ENCODE measurements around the gene LRRC25. TPM values are rescaled to one million over a fixed set of nuclear protein-coding genes. Genes with fewer than 3 reads are reported as not detected.

Gene LRRC25
- total RNA-seq, 1 experiment from 2014 or later = not detected

DNA sequence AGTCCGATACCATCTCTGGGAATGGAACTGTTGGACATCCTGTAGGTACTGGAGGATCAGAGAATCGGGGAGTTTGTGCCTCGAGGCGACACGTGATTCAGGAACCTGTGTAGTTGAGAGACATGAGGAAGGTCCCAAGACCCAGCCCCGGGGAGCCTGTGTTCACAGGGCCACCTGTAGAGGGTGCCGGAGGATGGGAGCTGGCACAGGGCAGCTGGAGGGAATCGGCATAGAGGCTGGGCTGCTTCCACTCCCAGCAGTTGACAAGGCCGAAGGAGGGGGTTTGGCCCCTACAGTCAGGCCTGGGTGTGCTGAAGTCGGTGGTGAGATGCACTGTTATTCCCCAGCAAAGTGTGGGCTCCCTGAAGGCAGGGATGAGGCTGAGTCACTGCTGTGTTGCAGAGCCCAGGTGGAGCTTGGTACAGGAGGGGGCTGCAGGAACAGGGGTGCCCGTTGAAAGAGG lies 43.0 kb upstream of the LRRC25 start:
- Mint-ChIP-seq H3K36me3 (ENCODE audit: insufficient read depth, unreplicated experiment) (peaks cover 38% of the 10 kb centered on the region), H3K4me1 (ENCODE audit: insufficient read depth, unreplicated experiment) (peaks cover 33% of the 10 kb centered on the region), H3K27ac (ENCODE audit: low read depth, unreplicated experiment) (no peak overlapping the region), H3K27me3 (ENCODE audit: insufficient read depth, unreplicated experiment) (no peaks in the 10 kb centered on the region), H3K4me3 (ENCODE audit: unreplicated experiment) (no peak overlapping the region), H3K9me3 (ENCODE audit: unreplicated experiment) (peaks cover 8% of the 10 kb centered on the region)
- intact Hi-C loops (cut with micrococcal nuclease) = no loop called here
- TF ChIP-seq CTCF (IDR thresholded peaks at IDR 0.05; ENCODE audit: unreplicated experiment) = peak; percentile 7
- no TSS peak for BruUV-seq (replicated peaks)
- DNase-seq (ENCODE audit: unreplicated experiment) = peak; percentile 31
- ChIA-PET CTCF (interaction anchor here (0.5 to 3.7 kb wide), 6 partner anchors 8 to 475 kb away, joined by 3 to 25 read pairs (median 3); no protein-coding TSS in a partner anchor), POLR2A (interaction anchor here (1.5 to 2.3 kb wide), 3 partner anchors 10 to 131 kb away, joined by 3 to 8 read pairs (median 8); partner anchors contain the start of genes SSBP4 and UBA52)

GRCh38 chr19:18439910-18440237 lies 42.5 kb upstream of the LRRC25 start:
- Mint-ChIP-seq H3K4me3 (ENCODE audit: unreplicated experiment) (no peak overlapping the region), H3K4me1 (ENCODE audit: insufficient read depth, unreplicated experiment) (peaks cover 33% of the 10 kb centered on the region), H3K27me3 (ENCODE audit: insufficient read depth, unreplicated experiment) (no peaks in the 10 kb centered on the region), H3K36me3 (ENCODE audit: insufficient read depth, unreplicated experiment) (peaks cover 38% of the 10 kb centered on the region), H3K9me3 (ENCODE audit: unreplicated experiment) (peaks cover 8% of the 10 kb centered on the region), H3K27ac (ENCODE audit: low read depth, unreplicated experiment) (no peak overlapping the region)
- ChIA-PET POLR2A (interaction anchor here (0.7 to 2.3 kb wide), 3 partner anchors 21 to 150 kb away, joined by 3 to 8 read pairs (median 8); partner anchors contain the start of genes SSBP4 and UBA52), CTCF (interaction anchor here (0.9 to 3.7 kb wide), 4 partner anchors 9 to 475 kb away, joined by 3 to 25 read pairs (median 3); no protein-coding TSS in a partner anchor)
- intact Hi-C loops (cut with micrococcal nuclease) = no loop called here
- no peak for DNase-seq (ENCODE audit: unreplicated experiment)
- no peak for TF ChIP-seq CTCF (IDR thresholded peaks at IDR 0.05; ENCODE audit: unreplicated experiment)
- no TSS peak for BruUV-seq (replicated peaks)

DNA sequence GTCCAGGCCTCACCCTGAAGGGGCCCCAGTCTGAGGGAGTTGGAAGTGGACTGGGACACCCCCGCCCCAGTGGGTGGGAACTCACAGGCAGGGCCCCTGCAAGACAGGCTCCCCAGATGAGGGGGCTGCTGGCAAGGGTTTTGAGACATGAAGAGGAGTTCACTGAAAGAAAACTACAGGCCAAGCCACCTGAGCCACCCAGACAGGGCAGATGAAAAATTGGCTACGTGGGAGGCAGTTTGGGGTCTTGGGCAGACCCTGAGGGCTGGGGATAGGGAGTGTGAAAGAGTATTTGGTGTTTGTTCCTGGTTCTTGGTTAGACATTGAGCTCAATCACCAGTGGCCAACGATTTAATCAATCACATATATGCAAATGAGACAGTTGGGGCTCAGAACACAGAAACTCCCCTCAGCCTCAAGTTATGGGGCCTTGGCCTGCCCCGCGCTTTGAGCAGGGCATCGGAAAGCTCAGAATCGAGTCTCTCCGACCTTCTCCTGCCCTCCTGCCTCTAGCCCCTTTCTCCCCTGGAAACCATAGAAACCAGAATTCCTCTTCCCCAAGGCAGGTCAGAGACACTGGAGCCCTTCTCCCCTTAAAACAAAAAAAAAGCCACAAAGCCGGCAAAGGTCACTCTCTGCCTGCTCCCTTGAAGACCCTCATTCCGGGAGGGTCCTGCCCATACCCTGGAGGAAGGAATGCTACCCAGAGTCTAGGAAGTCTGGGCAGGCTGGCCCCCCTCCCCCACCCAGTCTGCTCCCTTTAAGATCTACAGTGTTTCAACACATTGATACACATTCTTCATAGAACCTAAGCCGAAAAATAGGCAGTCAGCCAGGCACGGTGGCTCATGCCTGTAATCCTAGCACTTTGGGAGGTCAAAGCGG lies 41.8 kb upstream of the LRRC25 start:
- Mint-ChIP-seq H3K36me3 (ENCODE audit: insufficient read depth, unreplicated experiment) (peaks cover 41% of the 10 kb centered on the region), H3K27ac (ENCODE audit: low read depth, unreplicated experiment) (peak overlapping the region; percentile 19), H3K27me3 (ENCODE audit: insufficient read depth, unreplicated experiment) (no peaks in the 10 kb centered on the region), H3K9me3 (ENCODE audit: unreplicated experiment) (peaks cover 8% of the 10 kb centered on the region), H3K4me3 (ENCODE audit: unreplicated experiment) (peak overlapping the region; percentile 35), H3K4me1 (ENCODE audit: insufficient read depth, unreplicated experiment) (peaks cover 33% of the 10 kb centered on the region)
- TF ChIP-seq CTCF (IDR thresholded peaks at IDR 0.05; ENCODE audit: unreplicated experiment) = no peak
- DNase-seq (ENCODE audit: unreplicated experiment) = peak; percentile 95
- POLR2A ChIA-PET = interaction anchor here (0.6 to 2.3 kb wide), 7 partner anchors 13 to 150 kb away, joined by 3 to 8 read pairs (median 4); partner anchors contain the start of genes FKBP8, LSM4, SSBP4 and UBA52
- intact Hi-C loops (cut with micrococcal nuclease) = no loop called here
- CTCF ChIA-PET = interaction anchor here (0.6 to 3.7 kb wide), 4 partner anchors 12 to 476 kb away, joined by 3 to 25 read pairs (median 4); no protein-coding TSS in a partner anchor
- no TSS peak for BruUV-seq (replicated peaks)
